PFSK-1 (cell line): Measurements from ENCODE around the gene VEGFD.

Source experiments
- FOXP2 ChIP-seq: optimal IDR thresholded peaks from 2 replicates; pipeline ENCODE3; 2011; ENCODE audit warnings: borderline replicate concordance, control low read depth, inconsistent platforms; ENCODE audit not compliant: insufficient read depth; ENCODE audit errors: extremely low read length, extremely low read depth
- POLR2AphosphoS5 ChIP-seq: IDR thresholded peaks from 2 replicates; pipeline ENCODE4 v1.6.1; 2012; ENCODE audit warnings: low read depth, mild to moderate bottlenecking, control low read depth, low read length, moderate library complexity
- SIN3A ChIP-seq: IDR thresholded peaks from 2 replicates; pipeline ENCODE4 v1.6.1; 2012; ENCODE audit warnings: mild to moderate bottlenecking, low read length, moderate library complexity, borderline replicate concordance; ENCODE audit not compliant: insufficient read depth
- TAF1 ChIP-seq: IDR thresholded peaks from 2 replicates; pipeline ENCODE4 v1.6.1; 2012; ENCODE audit warnings: low read length, control low read depth, borderline replicate concordance; ENCODE audit not compliant: insufficient read depth
- TF ChIP-seq, protein P1 (sequence below), 2 experiments: IDR thresholded peaks; 2 replicates each; pipeline versions ENCODE4 v1.6.1 to v1.8.0; 2011 to 2012; ENCODE audit warnings: low read depth in 2 of 2, low read length in 2 of 2, control low read depth in 1 of 2, inconsistent platforms in 1 of 2, mild to moderate bottlenecking in 1 of 2, moderate library complexity in 1 of 2; ENCODE audit not compliant: insufficient read depth in 1 of 2

The VEGFD gene

DNA sequence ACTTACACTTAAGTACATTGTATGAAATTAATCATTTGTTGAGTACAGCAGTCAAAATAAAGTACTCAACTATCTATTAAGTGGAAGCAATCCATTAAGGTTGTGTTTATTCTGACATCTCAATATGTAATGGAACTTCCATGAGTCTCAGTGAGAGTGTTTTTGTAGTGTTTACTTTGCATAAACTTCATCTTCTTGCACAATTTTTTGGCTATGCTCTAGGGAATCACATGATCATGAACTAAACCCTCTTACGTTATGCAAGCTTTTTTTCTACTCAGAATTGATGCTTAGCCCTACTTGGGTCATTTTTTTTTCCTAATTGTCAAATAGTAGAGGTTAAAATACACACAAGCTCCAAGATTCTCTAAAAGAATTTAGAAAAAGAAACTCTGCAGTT lies 27.8 kb downstream of the VEGFD start:
- TF ChIP-seq FOXP2 (no peak), TAF1 (no peak), SIN3A (no peak)
- TF ChIP-seq, protein P1, sequence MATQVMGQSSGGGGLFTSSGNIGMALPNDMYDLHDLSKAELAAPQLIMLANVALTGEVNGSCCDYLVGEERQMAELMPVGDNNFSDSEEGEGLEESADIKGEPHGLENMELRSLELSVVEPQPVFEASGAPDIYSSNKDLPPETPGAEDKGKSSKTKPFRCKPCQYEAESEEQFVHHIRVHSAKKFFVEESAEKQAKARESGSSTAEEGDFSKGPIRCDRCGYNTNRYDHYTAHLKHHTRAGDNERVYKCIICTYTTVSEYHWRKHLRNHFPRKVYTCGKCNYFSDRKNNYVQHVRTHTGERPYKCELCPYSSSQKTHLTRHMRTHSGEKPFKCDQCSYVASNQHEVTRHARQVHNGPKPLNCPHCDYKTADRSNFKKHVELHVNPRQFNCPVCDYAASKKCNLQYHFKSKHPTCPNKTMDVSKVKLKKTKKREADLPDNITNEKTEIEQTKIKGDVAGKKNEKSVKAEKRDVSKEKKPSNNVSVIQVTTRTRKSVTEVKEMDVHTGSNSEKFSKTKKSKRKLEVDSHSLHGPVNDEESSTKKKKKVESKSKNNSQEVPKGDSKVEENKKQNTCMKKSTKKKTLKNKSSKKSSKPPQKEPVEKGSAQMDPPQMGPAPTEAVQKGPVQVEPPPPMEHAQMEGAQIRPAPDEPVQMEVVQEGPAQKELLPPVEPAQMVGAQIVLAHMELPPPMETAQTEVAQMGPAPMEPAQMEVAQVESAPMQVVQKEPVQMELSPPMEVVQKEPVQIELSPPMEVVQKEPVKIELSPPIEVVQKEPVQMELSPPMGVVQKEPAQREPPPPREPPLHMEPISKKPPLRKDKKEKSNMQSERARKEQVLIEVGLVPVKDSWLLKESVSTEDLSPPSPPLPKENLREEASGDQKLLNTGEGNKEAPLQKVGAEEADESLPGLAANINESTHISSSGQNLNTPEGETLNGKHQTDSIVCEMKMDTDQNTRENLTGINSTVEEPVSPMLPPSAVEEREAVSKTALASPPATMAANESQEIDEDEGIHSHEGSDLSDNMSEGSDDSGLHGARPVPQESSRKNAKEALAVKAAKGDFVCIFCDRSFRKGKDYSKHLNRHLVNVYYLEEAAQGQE (IDR thresholded peaks at IDR 0.05; ENCODE audit: insufficient read depth in 1 of 2, low read depth in 2 of 2, low read length in 2 of 2) = no peak

DNA sequence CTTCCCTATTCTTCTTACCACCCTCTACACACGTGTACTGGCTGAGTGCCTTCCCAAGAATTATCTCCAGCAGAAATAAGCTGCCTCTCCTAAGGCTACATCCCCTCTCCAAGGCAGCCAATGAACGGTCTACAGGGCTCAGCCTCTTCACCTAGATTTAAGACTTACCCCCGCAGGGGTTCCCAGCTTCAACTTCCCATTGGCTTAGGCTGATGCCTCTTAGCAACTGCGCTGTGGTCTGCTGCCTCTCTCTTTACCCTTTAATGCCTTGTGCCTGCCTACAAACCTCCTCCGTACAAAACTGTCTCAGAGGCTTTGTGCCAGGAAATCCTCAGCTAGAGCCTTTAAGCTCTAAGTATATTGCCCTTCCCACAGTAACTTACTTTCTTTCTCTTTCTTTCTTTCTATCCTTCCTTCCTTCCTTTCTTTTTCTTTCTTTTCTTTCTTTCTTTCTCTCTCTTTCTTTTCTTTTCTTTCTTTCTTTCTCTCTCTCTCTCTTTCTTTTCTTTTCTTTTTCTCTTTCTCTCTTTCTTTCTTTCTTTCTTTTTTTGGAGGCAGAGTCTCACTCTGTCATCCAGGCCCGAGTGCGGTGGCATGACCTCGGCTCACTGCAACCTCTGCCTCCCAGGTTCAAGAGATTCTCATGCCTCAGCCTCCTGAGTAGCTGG lies 33.8 kb downstream of the VEGFD start:
- TF ChIP-seq FOXP2 (no peak), TAF1 (no peak), POLR2AphosphoS5 (no peak), SIN3A (no peak)
- TF ChIP-seq, protein P1 (IDR thresholded peaks at IDR 0.05; ENCODE audit: insufficient read depth in 1 of 2, low read depth in 2 of 2, low read length in 2 of 2) = no peak

DNA sequence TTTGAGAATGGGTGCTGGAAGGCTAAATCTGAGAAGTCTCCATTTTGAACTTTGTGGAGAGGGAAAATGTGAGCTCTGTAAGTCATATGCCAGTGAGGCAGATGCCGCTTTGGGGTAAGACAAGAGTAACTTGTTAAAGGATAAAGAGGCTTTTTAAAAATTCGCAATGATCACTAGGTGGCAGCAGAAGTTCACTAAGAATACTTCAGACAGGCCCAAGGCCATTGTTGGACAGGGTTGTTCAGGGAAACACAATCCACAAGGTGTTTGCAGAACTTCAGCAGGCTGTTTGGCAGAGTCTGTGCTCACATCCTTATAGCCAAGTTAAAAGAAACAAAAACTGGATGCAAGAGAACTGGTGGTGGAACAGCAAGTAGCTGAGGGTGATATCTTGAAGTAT lies 35.2 kb downstream of the VEGFD start:
- TF ChIP-seq, protein P1 (IDR thresholded peaks at IDR 0.05; ENCODE audit: insufficient read depth in 1 of 2, low read depth in 2 of 2, low read length in 2 of 2) = no peak
- TF ChIP-seq TAF1 (no peak), FOXP2 (no peak), POLR2AphosphoS5 (no peak), SIN3A (no peak)

DNA sequence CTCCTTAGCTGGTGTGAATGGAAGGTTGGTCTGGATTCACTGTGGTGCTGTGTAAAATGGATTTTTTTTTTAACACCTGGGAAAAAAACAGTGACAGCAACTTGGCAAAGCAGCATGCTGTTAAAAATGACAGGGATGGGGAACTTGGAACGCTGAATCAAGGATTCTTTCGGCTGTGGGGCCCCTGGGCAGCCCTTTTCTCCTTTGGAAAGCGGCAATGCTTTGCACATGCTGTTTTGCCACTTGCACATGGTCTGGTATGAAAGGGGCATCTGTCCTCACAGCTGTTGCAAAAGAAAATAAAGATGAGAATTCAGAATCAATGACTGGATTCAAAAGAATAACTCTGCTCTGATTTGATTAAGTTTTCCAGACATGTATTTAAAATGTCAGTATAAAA lies 38.2 kb downstream of the VEGFD start:
- TF ChIP-seq FOXP2 (no peak), SIN3A (no peak), POLR2AphosphoS5 (no peak), TAF1 (no peak)
- TF ChIP-seq, protein P1 (IDR thresholded peaks at IDR 0.05; ENCODE audit: insufficient read depth in 1 of 2, low read depth in 2 of 2, low read length in 2 of 2) = no peak

DNA sequence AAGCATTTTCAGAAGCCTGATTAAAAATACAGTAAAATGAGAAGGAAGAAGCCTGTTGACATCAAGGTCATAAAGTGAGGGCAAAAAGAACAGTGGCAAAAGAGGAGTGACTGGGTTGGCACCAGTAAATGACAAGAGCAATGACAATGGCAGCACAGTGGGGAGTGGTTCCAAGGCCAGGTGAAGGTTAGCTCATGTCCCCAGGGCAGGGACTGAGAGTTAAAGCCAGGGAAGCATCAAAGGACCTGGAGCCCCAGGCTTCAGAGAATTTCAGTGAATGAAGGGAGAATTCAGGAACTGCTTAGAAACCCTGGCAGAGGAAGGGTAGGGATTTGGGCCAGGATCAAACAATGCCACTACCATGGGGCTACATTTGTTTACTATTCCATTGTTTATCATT lies 40.1 kb downstream of the VEGFD start:
- TF ChIP-seq TAF1 = no peak
- TF ChIP-seq POLR2AphosphoS5 = no peak
- TF ChIP-seq SIN3A = no peak
- TF ChIP-seq, protein P1 (IDR thresholded peaks at IDR 0.05; ENCODE audit: insufficient read depth in 1 of 2, low read depth in 2 of 2, low read length in 2 of 2) = no peak
- no peak for TF ChIP-seq FOXP2
